Stomach smooth muscle (tissue), 2 donors: Measurements from ENCODE around the gene KAT2B.

Source experiments
- H3K27ac ChIP-seq: one replicate; pipeline ENCODE4 v1.7.0; 2013; ENCODE audit warnings: mild to moderate bottlenecking, low read length, inconsistent platforms
- H3K27me3 ChIP-seq, 2 donors: one replicate each; pipeline ENCODE4 v1.7.0; 2013; ENCODE audit warnings: low read length in 2 of 2; ENCODE audit not compliant: insufficient read depth in 2 of 2, control insufficient read depth in 1 of 2
- H3K36me3 ChIP-seq, 2 donors: one replicate each; pipeline ENCODE4 v1.7.0; 2013; ENCODE audit warnings: low read length in 2 of 2; ENCODE audit not compliant: control insufficient read depth in 2 of 2, insufficient read depth in 2 of 2
- H3K4me1 ChIP-seq: one replicate; pipeline ENCODE4 v1.7.0; 2013; ENCODE audit warnings: low read length; ENCODE audit not compliant: control insufficient read depth, insufficient read depth
- H3K4me3 ChIP-seq, 2 donors: one replicate each; pipeline ENCODE4 v1.7.0; 2013; ENCODE audit warnings: low read length in 2 of 2
- H3K9ac ChIP-seq, 2 donors: one replicate each; pipeline ENCODE4 v1.7.0; 2013; ENCODE audit warnings: low read length in 2 of 2, mild to moderate bottlenecking in 1 of 2
- H3K9me3 ChIP-seq, 2 donors: one replicate each; pipeline ENCODE4 v1.7.0; 2013; ENCODE audit warnings: low read length in 2 of 2; ENCODE audit not compliant: control insufficient read depth in 2 of 2
- donor health status: healthy.
- donor health status: Pancreatic carcinoma.

The KAT2B gene

GRCh38 chr3:20066850-20067617 lies 26.8 kb downstream of the KAT2B start:
- Histone ChIP-seq H3K27me3 (no peaks in the 10 kb centered on the region), H3K36me3 (peaks cover 0 to 3% of the 10 kb centered on the region in 2 donors), H3K4me1 (no peaks in the 10 kb centered on the region), H3K27ac (no peak overlapping the region), H3K4me3 (no peak overlapping the region), H3K9ac (no peak overlapping the region), H3K9me3 (no peaks in the 10 kb centered on the region)

DNA sequence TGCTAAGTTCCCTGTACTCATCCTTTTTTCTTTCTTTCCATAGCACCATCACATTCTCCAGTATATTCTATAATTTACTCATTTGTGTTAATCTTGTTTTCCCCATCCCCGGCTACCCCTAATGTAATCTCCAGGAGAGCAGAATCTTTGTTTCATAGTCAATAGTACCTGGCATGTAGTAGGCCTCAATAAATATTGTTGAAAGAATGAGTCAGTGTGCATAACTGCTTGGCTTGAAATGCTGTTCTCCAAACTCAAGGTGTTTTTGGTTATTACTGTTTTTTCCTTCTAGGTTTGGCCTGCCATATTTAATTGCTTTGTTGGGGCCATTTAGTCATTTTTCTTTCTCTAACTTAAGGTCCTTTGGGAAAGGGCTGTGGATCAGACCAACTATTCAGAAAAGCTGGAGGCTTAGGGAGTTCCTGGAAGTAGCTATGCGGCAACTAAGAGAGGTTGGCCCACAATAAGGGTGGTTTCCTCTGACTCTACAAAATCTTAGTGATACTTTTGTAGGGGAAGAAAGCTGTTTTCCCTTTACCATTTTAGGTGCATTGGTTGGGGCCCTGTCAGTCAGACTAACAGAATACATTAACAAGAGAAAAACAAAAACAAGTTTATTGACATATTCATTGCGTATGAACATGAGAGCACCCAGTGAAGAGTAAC lies 28.4 kb downstream of the KAT2B start:
- H3K9me3 ChIP-seq = no peaks in the 10 kb centered on the region
- H3K27me3 ChIP-seq = no peaks in the 10 kb centered on the region
- no peak overlapping the region for H3K4me3 ChIP-seq
- H3K4me1 ChIP-seq = no peaks in the 10 kb centered on the region
- no peak overlapping the region for H3K27ac ChIP-seq
- peaks cover 4 to 8% of the 10 kb centered on the region in 2 donors for H3K36me3 ChIP-seq
- H3K9ac ChIP-seq = no peak overlapping the region

DNA sequence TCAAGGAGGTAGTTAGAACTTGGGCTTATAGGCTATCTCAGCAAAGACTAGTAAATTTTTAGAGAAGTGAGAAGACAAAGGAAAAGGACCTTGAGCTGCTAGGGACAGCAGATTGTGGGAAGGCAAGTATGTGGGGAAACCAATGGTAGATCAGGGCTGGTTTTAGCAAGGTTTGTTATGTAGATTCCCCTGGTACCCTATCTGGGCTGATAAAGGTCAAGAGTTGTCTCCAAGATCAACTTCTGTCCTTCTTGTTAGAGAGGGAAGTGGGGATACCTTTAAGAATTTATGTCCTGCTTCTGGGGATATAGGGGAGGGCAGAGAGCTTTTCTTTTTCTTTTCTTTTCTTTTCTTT lies 28.9 kb downstream of the KAT2B start:
- no peak overlapping the region for H3K27ac ChIP-seq
- no peaks in the 10 kb centered on the region for H3K4me1 ChIP-seq

GRCh38 chr3:20071175-20071574 lies 30.9 kb downstream of the KAT2B start:
- H3K4me1 ChIP-seq = no peaks in the 10 kb centered on the region
- H3K27ac ChIP-seq = no peak overlapping the region
- no peak overlapping the region for H3K4me3 ChIP-seq
- no peak overlapping the region for H3K9ac ChIP-seq
- no peaks in the 10 kb centered on the region for H3K27me3 ChIP-seq
- H3K9me3 ChIP-seq = no peaks in the 10 kb centered on the region
- peaks cover 4 to 8% of the 10 kb centered on the region in 2 donors for H3K36me3 ChIP-seq

More for the DNA sequence above, 28.9 kb downstream of the KAT2B start:
- Histone ChIP-seq H3K27me3 (no peaks in the 10 kb centered on the region), H3K4me3 (no peak overlapping the region), H3K9me3 (no peaks in the 10 kb centered on the region), H3K9ac (no peak overlapping the region), H3K36me3 (peaks cover 4 to 8% of the 10 kb centered on the region in 2 donors)

DNA sequence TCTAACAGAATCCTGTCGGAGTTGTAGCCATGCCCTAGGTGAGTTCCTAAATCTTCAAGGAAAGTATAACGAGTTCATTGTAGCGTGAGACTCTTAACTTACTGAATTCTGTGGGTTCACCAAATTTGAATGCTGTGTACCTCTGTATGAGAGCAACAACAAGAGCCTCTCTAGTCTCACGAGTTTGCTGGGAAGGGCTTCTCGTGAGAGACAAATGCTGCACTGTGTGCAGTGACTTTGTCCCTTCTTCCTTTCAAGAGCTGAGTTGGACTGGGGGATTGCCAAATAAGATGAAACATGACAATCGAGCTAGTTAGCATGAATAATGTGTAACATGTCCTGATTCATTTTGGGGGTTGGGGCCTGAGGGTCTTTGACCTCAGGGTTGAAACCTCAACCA lies 32.2 kb downstream of the KAT2B start:
- peaks cover 4 to 8% of the 10 kb centered on the region in 2 donors for H3K36me3 ChIP-seq
- H3K9me3 ChIP-seq = no peaks in the 10 kb centered on the region
- no peaks in the 10 kb centered on the region for H3K4me1 ChIP-seq
- H3K9ac ChIP-seq = no peak overlapping the region
- no peaks in the 10 kb centered on the region for H3K27me3 ChIP-seq
- H3K27ac ChIP-seq = no peak overlapping the region
- H3K4me3 ChIP-seq = no peak overlapping the region

DNA sequence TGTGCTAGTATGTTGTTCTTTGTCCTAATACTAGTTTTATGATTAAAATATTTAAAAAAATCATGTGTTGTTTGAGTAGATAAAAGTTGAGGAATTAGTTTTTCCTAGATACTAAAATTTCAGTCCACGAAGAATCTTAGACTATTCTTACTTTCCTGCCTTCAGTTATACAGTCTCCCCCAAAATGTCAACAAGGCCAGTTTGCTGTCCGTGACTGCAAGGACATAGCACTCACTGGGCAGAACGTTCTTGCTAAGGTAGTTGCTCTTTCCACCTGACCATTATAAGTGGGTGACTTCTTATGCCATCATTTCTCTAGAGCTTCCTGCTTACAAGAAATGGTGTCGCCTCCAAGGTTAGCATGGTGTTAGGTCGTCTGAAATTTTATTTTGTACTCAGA lies 32.8 kb downstream of the KAT2B start:
- no peak overlapping the region for H3K4me3 ChIP-seq
- no peak overlapping the region for H3K27ac ChIP-seq
- H3K36me3 ChIP-seq = peaks cover 4 to 8% of the 10 kb centered on the region in 2 donors
- no peaks in the 10 kb centered on the region for H3K4me1 ChIP-seq
- no peak overlapping the region for H3K9ac ChIP-seq
- no peaks in the 10 kb centered on the region for H3K27me3 ChIP-seq
- H3K9me3 ChIP-seq = no peaks in the 10 kb centered on the region

DNA sequence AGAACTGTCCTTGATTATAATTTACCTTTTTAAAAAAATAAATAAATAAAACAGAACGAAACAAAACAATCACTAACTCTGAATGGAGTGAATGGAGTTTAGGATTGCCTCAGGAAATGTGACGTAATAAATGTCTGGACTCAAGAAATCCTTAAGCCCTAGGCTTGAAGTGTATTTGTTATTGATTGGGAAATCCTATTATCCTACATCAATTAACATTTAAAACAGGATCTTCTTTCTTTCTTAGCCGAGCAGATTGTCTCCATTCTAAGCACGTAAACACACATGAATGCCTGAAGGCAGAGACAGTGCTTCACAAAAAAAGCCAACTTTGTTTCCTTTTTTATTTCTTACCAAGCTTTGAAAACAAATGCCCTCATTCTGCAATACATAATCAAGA lies 33.4 kb downstream of the KAT2B start:
- no peak overlapping the region for H3K9ac ChIP-seq
- H3K4me1 ChIP-seq = no peaks in the 10 kb centered on the region
- no peaks in the 10 kb centered on the region for H3K27me3 ChIP-seq
- no peak overlapping the region for H3K4me3 ChIP-seq
- no peaks in the 10 kb centered on the region for H3K9me3 ChIP-seq
- H3K27ac ChIP-seq = no peak overlapping the region
- H3K36me3 ChIP-seq = peaks cover 4 to 8% of the 10 kb centered on the region in 2 donors

DNA sequence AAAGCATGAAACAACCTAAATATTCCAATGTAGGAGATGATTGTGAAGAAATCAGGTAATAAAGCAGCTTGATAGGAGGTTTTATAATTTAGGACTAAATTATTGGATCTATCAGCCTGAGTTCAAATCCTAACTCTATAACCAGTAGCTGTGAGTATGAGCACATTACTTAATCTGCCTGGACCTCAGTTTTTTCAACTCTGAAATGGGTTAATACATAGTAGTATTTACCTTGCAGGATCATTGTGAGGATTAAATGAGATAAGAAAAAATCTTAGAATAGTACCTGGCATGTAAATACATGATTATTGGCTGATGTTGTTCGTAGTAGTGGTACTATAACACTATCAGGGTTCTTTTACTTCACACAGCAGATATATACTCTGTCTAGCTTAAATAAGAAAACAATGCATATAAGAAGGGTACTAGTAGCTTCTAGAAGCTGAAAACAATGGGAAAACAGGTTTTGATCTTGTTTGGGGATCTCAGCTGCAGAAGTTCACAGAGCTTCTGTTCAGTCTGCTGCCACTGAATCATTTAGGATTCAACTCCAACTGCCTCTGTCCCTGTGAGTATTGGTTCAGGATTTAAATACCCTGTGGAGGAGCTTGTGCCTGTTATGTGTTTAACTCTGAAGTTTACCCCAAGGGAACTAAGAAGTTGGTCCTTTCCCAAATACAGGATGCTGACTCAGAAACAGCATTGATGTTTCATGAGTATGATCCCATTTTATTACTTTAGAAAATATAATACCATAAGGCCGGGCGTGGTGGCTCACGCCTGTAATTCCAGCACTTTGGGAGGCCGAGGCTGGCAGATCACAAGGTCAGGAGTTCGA lies 34.2 kb downstream of the KAT2B start:
- H3K27ac ChIP-seq = no peak overlapping the region
- H3K9me3 ChIP-seq = no peaks in the 10 kb centered on the region
- no peak overlapping the region for H3K4me3 ChIP-seq
- H3K36me3 ChIP-seq = peaks cover 4 to 8% of the 10 kb centered on the region in 2 donors
- H3K27me3 ChIP-seq = no peaks in the 10 kb centered on the region
- no peak overlapping the region for H3K9ac ChIP-seq
- H3K4me1 ChIP-seq = no peaks in the 10 kb centered on the region

DNA sequence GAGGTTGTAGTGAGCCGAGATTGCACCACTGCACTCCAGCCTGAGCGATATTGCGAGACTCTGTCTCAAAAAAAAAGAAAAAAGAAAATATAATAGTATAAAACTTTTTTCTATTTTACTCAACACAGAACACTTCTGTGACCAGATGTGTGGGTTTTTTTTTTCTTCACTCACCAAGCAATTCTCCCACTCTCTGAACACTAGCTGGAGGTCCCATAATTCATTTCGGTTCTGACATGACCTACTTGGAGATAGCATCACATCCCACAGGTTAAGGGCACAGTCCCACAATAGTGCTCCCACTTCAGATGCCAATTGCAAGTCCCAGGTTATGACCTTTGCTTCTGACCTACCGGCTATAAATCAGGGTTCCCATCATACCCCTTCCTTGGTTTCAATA lies 35.0 kb downstream of the KAT2B start:
- no peak overlapping the region for H3K4me3 ChIP-seq
- H3K27ac ChIP-seq = no peak overlapping the region
- H3K4me1 ChIP-seq = no peaks in the 10 kb centered on the region

DNA sequence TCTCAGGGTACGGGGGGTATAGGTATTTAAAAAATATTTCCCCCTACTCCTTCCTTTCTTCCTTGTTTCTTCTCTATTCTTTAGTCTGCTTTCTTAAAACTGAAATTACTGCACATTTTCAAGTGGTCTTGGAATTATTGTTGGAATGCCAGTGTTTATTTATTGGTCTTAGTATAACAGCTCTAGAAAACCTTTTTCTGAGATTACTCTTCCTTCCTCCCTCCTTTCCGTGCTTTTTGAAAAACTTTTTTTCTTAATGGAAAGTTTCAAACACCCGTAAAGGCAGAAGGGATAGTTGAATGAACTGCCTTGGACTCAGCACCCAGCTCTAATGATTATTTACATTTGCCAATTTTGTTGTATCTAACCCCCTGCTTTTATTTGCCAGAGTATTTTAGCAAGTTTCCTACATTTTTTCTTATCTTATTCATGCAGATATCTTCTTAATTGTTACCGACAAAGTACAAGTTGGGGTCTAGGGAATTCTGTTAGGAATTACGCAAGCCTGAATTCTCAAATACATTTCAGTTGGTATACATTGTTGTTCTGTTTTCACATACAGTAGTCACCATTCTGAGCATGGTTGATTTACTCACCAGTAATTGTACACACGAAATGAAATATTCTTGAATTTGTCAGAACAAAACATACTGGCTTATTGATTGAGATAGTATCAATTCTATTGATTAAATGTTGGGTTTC lies 36.2 kb downstream of the KAT2B start:
- Histone ChIP-seq H3K4me1 (peaks cover 6% of the 10 kb centered on the region), H3K27me3 (no peaks in the 10 kb centered on the region), H3K36me3 (peaks cover 4 to 8% of the 10 kb centered on the region in 2 donors), H3K4me3 (no peak overlapping the region), H3K27ac (no peak overlapping the region), H3K9ac (no peak overlapping the region), H3K9me3 (no peaks in the 10 kb centered on the region)

More for the DNA sequence above, 35.0 kb downstream of the KAT2B start:
- Histone ChIP-seq H3K9me3 (no peaks in the 10 kb centered on the region), H3K27me3 (no peaks in the 10 kb centered on the region), H3K36me3 (peaks cover 4 to 8% of the 10 kb centered on the region in 2 donors), H3K9ac (no peak overlapping the region)
